Calu3 (cell line): ENCODE measurements around the gene ZNF408. TPM values are rescaled to one million over a fixed set of nuclear protein-coding genes. Genes with fewer than 3 reads are reported as not detected.

Source experiments
- BruUV-seq: library from RNA; stranded (reverse); fragments of 400-500 nt; replicated peaks from 2 replicates; lab custom pipeline; 2021; lab: Mats Ljungman, UMichigan
- CTCF ChIA-PET: fragments of 300-600 bp; sonication (Branson Sonifier 250); formaldehyde crosslinking; loops from one replicate; lab custom pipeline; 2022; ENCODE audit warnings: antibody characterized with exemption; lab: Charles Lee
- DNase-seq: peaks from one replicate; pipeline ENCODE4 v3.0.0; 2022
- H3K27ac Mint-ChIP-seq: one replicate; pipeline ENCODE4 v1.8.0; 2022; ENCODE audit warnings: mixed read lengths; ENCODE audit not compliant: unreplicated experiment
- H3K27me3 Mint-ChIP-seq: one replicate; pipeline ENCODE4 v1.8.0; 2022; ENCODE audit warnings: mixed read lengths; ENCODE audit not compliant: unreplicated experiment
- H3K36me3 Mint-ChIP-seq: one replicate; pipeline ENCODE4 v1.8.0; 2022; ENCODE audit warnings: mild to moderate bottlenecking, moderate library complexity, mixed read lengths; ENCODE audit not compliant: insufficient read depth, unreplicated experiment
- H3K4me1 Mint-ChIP-seq: one replicate; pipeline ENCODE4 v1.8.0; 2022; ENCODE audit warnings: mild to moderate bottlenecking, low read depth, mixed read lengths; ENCODE audit not compliant: unreplicated experiment
- H3K4me3 Mint-ChIP-seq: one replicate; pipeline ENCODE4 v1.8.0; 2022; ENCODE audit warnings: mild to moderate bottlenecking, low read depth, moderate library complexity, mixed read lengths; ENCODE audit not compliant: unreplicated experiment
- H3K9me3 Mint-ChIP-seq: one replicate; pipeline ENCODE4 v1.8.0; 2022; ENCODE audit warnings: low read depth, mixed read lengths; ENCODE audit not compliant: unreplicated experiment
- intact Hi-C: fragments of 100-400 bp; cut with micrococcal nuclease; formaldehyde crosslinking; loops from one replicate; pipeline ENCODE4 v1.10.0; 2022; ENCODE audit not compliant: unreplicated experiment
- total RNA-seq: library from RNA; stranded (reverse); gene quantifications from 2 replicates; pipeline ENCODE4 v1.2.3, GENCODE V29; 2022
- TF ChIP-seq, protein P1 (sequence below): fragments of 200-600 bp; IDR thresholded peaks from one replicate; pipeline ENCODE4 v1.8.0; 2022; ENCODE audit warnings: antibody characterized with exemption; ENCODE audit not compliant: unreplicated experiment

Gene ZNF408
- total RNA-seq, 1 experiment from 2014 or later: 15.5 TPM

- no peak overlapping the region for H3K27ac Mint-ChIP-seq
- TF ChIP-seq, protein P1, sequence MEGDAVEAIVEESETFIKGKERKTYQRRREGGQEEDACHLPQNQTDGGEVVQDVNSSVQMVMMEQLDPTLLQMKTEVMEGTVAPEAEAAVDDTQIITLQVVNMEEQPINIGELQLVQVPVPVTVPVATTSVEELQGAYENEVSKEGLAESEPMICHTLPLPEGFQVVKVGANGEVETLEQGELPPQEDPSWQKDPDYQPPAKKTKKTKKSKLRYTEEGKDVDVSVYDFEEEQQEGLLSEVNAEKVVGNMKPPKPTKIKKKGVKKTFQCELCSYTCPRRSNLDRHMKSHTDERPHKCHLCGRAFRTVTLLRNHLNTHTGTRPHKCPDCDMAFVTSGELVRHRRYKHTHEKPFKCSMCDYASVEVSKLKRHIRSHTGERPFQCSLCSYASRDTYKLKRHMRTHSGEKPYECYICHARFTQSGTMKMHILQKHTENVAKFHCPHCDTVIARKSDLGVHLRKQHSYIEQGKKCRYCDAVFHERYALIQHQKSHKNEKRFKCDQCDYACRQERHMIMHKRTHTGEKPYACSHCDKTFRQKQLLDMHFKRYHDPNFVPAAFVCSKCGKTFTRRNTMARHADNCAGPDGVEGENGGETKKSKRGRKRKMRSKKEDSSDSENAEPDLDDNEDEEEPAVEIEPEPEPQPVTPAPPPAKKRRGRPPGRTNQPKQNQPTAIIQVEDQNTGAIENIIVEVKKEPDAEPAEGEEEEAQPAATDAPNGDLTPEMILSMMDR: no peak
- no TSS peak for BruUV-seq
- intact Hi-C loops: no loop called here
- DNase-seq: no peak
- no peaks in the 10 kb centered on the region for H3K9me3 Mint-ChIP-seq
- H3K36me3 Mint-ChIP-seq: peaks cover 48% of the 10 kb centered on the region
- H3K27me3 Mint-ChIP-seq: no peaks in the 10 kb centered on the region
- CTCF ChIA-PET: interaction anchor here (0.6 kb wide), 1 partner anchor 10 kb away, joined by 3 read pairs; no protein-coding TSS in a partner anchor
- H3K4me3 Mint-ChIP-seq: no peak overlapping the region
- H3K4me1 Mint-ChIP-seq: no peaks in the 10 kb centered on the region
Measured at GRCh38 chr11:46676436-46677158, 24.2 kb upstream of the ZNF408 start.

GRCh38 chr11:46677169-46677568 is 23.7 kb upstream of the ZNF408 start:
- H3K27me3 Mint-ChIP-seq: no peaks in the 10 kb centered on the region
- CTCF ChIA-PET: no interaction called here
- TF ChIP-seq, protein P1: no peak
- no peaks in the 10 kb centered on the region for H3K9me3 Mint-ChIP-seq
- intact Hi-C loops: no loop called here
- H3K27ac Mint-ChIP-seq: no peak overlapping the region
- DNase-seq: no peak
- H3K4me3 Mint-ChIP-seq: no peak overlapping the region
- BruUV-seq: TSS peak; percentile 65
- H3K36me3 Mint-ChIP-seq: peaks cover 48% of the 10 kb centered on the region
- no peaks in the 10 kb centered on the region for H3K4me1 Mint-ChIP-seq

GRCh38 chr11:46677991-46678740 is 22.7 kb upstream of the ZNF408 start:
- Mint-ChIP-seq H3K27ac (no peak overlapping the region), H3K4me1 (no peaks in the 10 kb centered on the region), H3K4me3 (no peak overlapping the region), H3K36me3 (peaks cover 42% of the 10 kb centered on the region), H3K9me3 (no peaks in the 10 kb centered on the region), H3K27me3 (no peaks in the 10 kb centered on the region)
- TF ChIP-seq, protein P1: no peak
- no TSS peak for BruUV-seq
- DNase-seq: no peak
- CTCF ChIA-PET: no interaction called here
- intact Hi-C loops: no loop called here

DNA sequence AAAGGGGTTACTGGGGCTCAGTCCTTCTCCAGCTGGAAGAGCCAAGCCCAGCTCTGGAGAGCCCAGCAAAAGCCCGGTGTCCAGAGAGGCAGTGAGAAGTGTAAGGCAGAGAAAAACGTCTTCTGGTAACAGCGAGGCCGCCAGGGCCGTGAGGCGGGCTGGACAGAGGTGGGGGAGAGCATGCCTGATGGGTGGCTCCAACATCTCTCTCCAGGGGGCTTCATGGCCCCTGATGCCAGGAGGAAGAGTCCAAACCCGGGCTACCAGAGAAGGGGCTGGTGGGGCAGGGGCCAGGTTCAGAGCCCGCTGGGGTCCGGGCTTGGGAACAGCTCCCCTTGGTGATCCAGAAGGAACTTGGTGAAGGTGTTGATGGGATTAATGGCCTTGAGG is 22.1 kb upstream of the ZNF408 start:
- Mint-ChIP-seq H3K4me1 (no peaks in the 10 kb centered on the region), H3K27me3 (no peaks in the 10 kb centered on the region), H3K27ac (no peak overlapping the region), H3K4me3 (no peak overlapping the region), H3K9me3 (no peaks in the 10 kb centered on the region), H3K36me3 (peaks cover 42% of the 10 kb centered on the region)
- DNase-seq: no peak
- BruUV-seq: no TSS peak
- CTCF ChIA-PET: no interaction called here
- intact Hi-C loops: no loop called here
- TF ChIP-seq, protein P1: no peak
